NOMO-1 treated with DMSO at 0.1 percent for 48 hours (cell line): Measurements from ENCODE around the gene P3H3.

Experiments
- DNase-seq: peaks from one replicate; lab custom pipeline; 2025; ENCODE audit not compliant: unreplicated experiment; lab: John Stamatoyannopoulos, UW

P3H3 gene

GRCh38 chr12:6842075-6842474 lies 13.9 kb downstream of the P3H3 start:
- no peak for DNase-seq

- no peak for DNase-seq
These were observed 15.1 kb downstream of the P3H3 start for GRCh38 chr12:6843118-6843902.

- no peak for DNase-seq
These were observed 17.2 kb downstream of the P3H3 start for GRCh38 chr12:6845395-6845794.

GRCh38 chr12:6846316-6846869 lies 18.2 kb downstream of the P3H3 start:
- DNase-seq: no peak

GRCh38 chr12:6847676-6848075 lies 19.5 kb downstream of the P3H3 start:
- DNase-seq: no peak

- DNase-seq: no peak
These were observed 21.2 kb downstream of the P3H3 start for GRCh38 chr12:6849427-6849826.

- DNase-seq: no peak
These were observed 21.9 kb downstream of the P3H3 start for GRCh38 chr12:6849976-6850560.

GRCh38 chr12:6850796-6851152 lies 22.6 kb downstream of the P3H3 start:
- DNase-seq: no peak

- DNase-seq: peak; percentile 99
These were observed 23.1 kb downstream of the P3H3 start, which contains the start of gene CDCA3 for GRCh38 chr12:6851153-6851920. CDCA3 (minus strand) TSS chr12:6851286; CDS start chr12:6850952, 334 bp downstream.

- peak; percentile 99 for DNase-seq
These were observed 23.9 kb downstream of the P3H3 start, which contains the start of gene USP5 for GRCh38 chr12:6851921-6852650. USP5 (plus strand) TSS chr12:6852150; CDS start chr12:6852180, 30 bp downstream.

- DNase-seq: no peak
These were observed 24.6 kb downstream of the P3H3 start for GRCh38 chr12:6852651-6853354.

- no peak for DNase-seq
These were observed 25.4 kb downstream of the P3H3 start for GRCh38 chr12:6853626-6854025.

GRCh38 chr12:6854036-6854435 lies 25.8 kb downstream of the P3H3 start:
- DNase-seq: no peak

- no peak for DNase-seq
These were observed 27.1 kb downstream of the P3H3 start for GRCh38 chr12:6855322-6855721.

- no peak for DNase-seq
These were observed 30.6 kb downstream of the P3H3 start for GRCh38 chr12:6858799-6859198.

- DNase-seq: no peak
These were observed 31.9 kb downstream of the P3H3 start for GRCh38 chr12:6860116-6860515.

- DNase-seq: no peak
These were observed 32.7 kb downstream of the P3H3 start for GRCh38 chr12:6860942-6861341.

- DNase-seq: no peak
These were observed 33.2 kb downstream of the P3H3 start for GRCh38 chr12:6861391-6861790.

- DNase-seq: no peak
These were observed 34.8 kb downstream of the P3H3 start for GRCh38 chr12:6863033-6863432.

GRCh38 chr12:6863586-6864321 lies 35.5 kb downstream of the P3H3 start:
- DNase-seq: no peak
